ENCODE data around the gene CT55. TPM values are rescaled to one million over a fixed set of nuclear protein-coding genes. Genes with fewer than 3 reads are reported as not detected.
"Not testable (repeated sequence)": the region's sequence is repeated elsewhere in the genome, so short reads cannot be mapped to it uniquely, and the experiment has no call there.

The CT55 gene
- total RNA-seq, result not detected

GRCh38 chrX:135170877-135171519 lies at the start of gene CT55:
TSS of gene CT55 (minus strand) at chrX:135171398. CDS start at chrX:135171171, 227 bp downstream.
- TF ChIP-seq POLR2A (IDR thresholded peaks at IDR 0.05), result no peak
- no peak for TF ChIP-seq CTCF (IDR thresholded peaks at IDR 0.05)
- no peak for DNase-seq (ENCODE audit: low spot score in 2 of 2)
- H3K4me3 ChIP-seq (ENCODE audit: low read depth, poor library complexity, severe bottlenecking), result no peak within 1 kb of the TSS
- 89 to 97% methylated on average over 7 to 21 of the region's 27 CpGs for WGBS, 2 donors
- intact Hi-C loops (cut with DNase I; ENCODE audit: low total_unique reads), result no loop called here

GRCh38 chrX:135213200-135213844 lies 42.1 kb upstream of the CT55 start:
- H3K4me3 ChIP-seq (ENCODE audit: low read depth, poor library complexity, severe bottlenecking), result no peak overlapping the region
- no peak for DNase-seq (ENCODE audit: low spot score in 2 of 2)
- TF ChIP-seq CTCF (IDR thresholded peaks at IDR 0.05), result no peak
- no peak for TF ChIP-seq POLR2A (IDR thresholded peaks at IDR 0.05)
- intact Hi-C loops (cut with DNase I; ENCODE audit: low total_unique reads), result no loop called here
- 87% methylated on average over 8 of the region's 8 CpGs for WGBS, 2 donors

GRCh38 chrX:135206427-135206826 lies 35.2 kb upstream of the CT55 start:
- intact Hi-C loops (cut with DNase I; ENCODE audit: low total_unique reads); DNase-seq (ENCODE audit: low spot score in 2 of 2); H3K4me3 ChIP-seq (ENCODE audit: low read depth, poor library complexity, severe bottlenecking): not testable (repeated sequence)
- WGBS, 2 donors, result 25 to 30% methylated on average over 11 of the region's 11 CpGs

- DNase-seq (ENCODE audit: low spot score in 2 of 2), result no peak
- WGBS, 2 donors, result 74 to 87% methylated on average over 4 of the region's 4 CpGs
- TF ChIP-seq CTCF (IDR thresholded peaks at IDR 0.05) (no peak), POLR2A (IDR thresholded peaks at IDR 0.05) (no peak)
- no peak overlapping the region for H3K4me3 ChIP-seq (ENCODE audit: low read depth, poor library complexity, severe bottlenecking)
- intact Hi-C loops (cut with DNase I; ENCODE audit: low total_unique reads), result no loop called here
Observed at GRCh38 chrX:135200297-135200696, 29.1 kb upstream of the CT55 start.

GRCh38 chrX:135194684-135195083 lies 23.5 kb upstream of the CT55 start:
- TF ChIP-seq CTCF (IDR thresholded peaks at IDR 0.05) (no peak), POLR2A (IDR thresholded peaks at IDR 0.05) (no peak)
- H3K4me3 ChIP-seq (ENCODE audit: low read depth, poor library complexity, severe bottlenecking), result no peak overlapping the region
- no peak for DNase-seq (ENCODE audit: low spot score in 2 of 2)
- intact Hi-C loops (cut with DNase I; ENCODE audit: low total_unique reads), result no loop called here
- 77 to 95% methylated on average over 4 of the region's 16 CpGs for WGBS, 2 donors

GRCh38 chrX:135193740-135194139 lies 22.5 kb upstream of the CT55 start:
- H3K4me3 ChIP-seq (ENCODE audit: low read depth, poor library complexity, severe bottlenecking), result no peak overlapping the region
- TF ChIP-seq POLR2A (IDR thresholded peaks at IDR 0.05), result no peak
- intact Hi-C loops (cut with DNase I; ENCODE audit: low total_unique reads), result no loop called here
- WGBS, 2 donors, result 70 to 72% methylated on average over 6 of the region's 6 CpGs
- DNase-seq (ENCODE audit: low spot score in 2 of 2), result no peak

- 64 to 75% methylated on average over 3 of the region's 3 CpGs for WGBS, 2 donors
- no peak for DNase-seq (ENCODE audit: low spot score in 2 of 2)
- TF ChIP-seq POLR2A (IDR thresholded peaks at IDR 0.05) (no peak), CTCF (IDR thresholded peaks at IDR 0.05) (no peak)
- no peak overlapping the region for H3K4me3 ChIP-seq (ENCODE audit: low read depth, poor library complexity, severe bottlenecking)
- intact Hi-C loops (cut with DNase I; ENCODE audit: low total_unique reads), result no loop called here
Observed at GRCh38 chrX:135191838-135192237, 20.6 kb upstream of the CT55 start.
